ENCODE data around the gene FBXW7. TPM values are rescaled to one million over a fixed set of nuclear protein-coding genes. Genes with fewer than 3 reads are reported as not detected.

Gene FBXW7
- total RNA-seq, 4 donors from 2014 or later: 63.1 to 97.6 (median 70.7) TPM

DNA sequence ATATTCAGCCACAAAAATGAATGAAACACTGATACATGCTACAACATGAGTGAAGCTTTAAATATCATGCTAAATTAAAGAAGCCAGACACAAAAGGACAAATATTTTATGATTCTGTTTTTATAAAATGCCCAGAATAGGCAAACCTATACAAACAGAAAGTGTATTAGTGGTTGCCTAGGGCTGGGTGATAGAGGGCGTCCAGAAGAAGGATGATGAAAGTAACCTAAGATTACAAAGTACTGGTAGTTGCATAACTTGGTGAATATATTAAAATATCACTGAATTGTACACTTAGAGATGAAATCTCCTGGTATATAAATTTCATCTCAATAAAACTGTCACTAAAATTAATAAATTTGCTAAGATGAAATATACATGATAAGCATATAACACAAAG lies 67.5 kb downstream of the FBXW7 start:
- WGBS: 85% methylated on average over 1 of the region's 1 CpG

DNA sequence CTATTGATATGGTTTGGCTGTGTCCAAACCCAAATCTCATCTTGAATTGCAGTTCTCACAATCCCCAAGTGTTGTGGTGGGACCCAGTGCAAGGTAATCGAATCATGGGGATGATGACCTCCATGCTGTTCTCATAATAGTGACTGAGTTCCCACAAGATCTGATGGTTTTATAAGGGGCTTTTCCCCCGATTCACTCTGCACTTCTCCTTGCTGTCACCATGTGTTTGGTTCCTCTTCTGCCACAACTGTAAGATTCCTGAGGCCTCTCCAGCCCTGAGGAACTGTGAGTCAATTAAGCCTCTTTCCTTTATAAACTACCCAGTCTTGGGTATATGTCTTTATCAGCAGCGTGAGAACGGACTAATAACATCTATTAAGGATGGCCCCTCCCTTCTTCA lies 68.8 kb downstream of the FBXW7 start:
- DNase-seq (ENCODE audit: extremely low spot score): no peak
- TF ChIP-seq EP300 (IDR thresholded peaks at IDR 0.05): no peak
- TF ChIP-seq, protein P1, sequence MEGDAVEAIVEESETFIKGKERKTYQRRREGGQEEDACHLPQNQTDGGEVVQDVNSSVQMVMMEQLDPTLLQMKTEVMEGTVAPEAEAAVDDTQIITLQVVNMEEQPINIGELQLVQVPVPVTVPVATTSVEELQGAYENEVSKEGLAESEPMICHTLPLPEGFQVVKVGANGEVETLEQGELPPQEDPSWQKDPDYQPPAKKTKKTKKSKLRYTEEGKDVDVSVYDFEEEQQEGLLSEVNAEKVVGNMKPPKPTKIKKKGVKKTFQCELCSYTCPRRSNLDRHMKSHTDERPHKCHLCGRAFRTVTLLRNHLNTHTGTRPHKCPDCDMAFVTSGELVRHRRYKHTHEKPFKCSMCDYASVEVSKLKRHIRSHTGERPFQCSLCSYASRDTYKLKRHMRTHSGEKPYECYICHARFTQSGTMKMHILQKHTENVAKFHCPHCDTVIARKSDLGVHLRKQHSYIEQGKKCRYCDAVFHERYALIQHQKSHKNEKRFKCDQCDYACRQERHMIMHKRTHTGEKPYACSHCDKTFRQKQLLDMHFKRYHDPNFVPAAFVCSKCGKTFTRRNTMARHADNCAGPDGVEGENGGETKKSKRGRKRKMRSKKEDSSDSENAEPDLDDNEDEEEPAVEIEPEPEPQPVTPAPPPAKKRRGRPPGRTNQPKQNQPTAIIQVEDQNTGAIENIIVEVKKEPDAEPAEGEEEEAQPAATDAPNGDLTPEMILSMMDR (IDR thresholded peaks at IDR 0.05): no peak
- no peak for TF ChIP-seq POLR2AphosphoS5 (IDR thresholded peaks at IDR 0.05)
- TF ChIP-seq POLR2A (IDR thresholded peaks at IDR 0.05; ENCODE audit: low read depth): no peak
- Histone ChIP-seq H3K4me3 (no peak overlapping the region), H3K27ac (replicated peaks in 1 of 4) (no peak overlapping the region), H3K9me3 (no peaks in the 10 kb centered on the region), H3K4me1 (peaks cover 0 to 15% (median 5%) of the 10 kb centered on the region in 4 donors), H3K27me3 (no peaks in the 10 kb centered on the region), H3K36me3 (no peaks in the 10 kb centered on the region)
- intact Hi-C loops (cut with DNase I): no loop called here
- 64% methylated on average over 4 of the region's 4 CpGs for WGBS

More for the DNA sequence above, 67.5 kb downstream of the FBXW7 start:
- Histone ChIP-seq H3K36me3 (no peaks in the 10 kb centered on the region), H3K27ac (replicated peaks in 1 of 4) (no peak overlapping the region), H3K27me3 (no peaks in the 10 kb centered on the region), H3K9me3 (no peaks in the 10 kb centered on the region), H3K4me3 (no peak overlapping the region), H3K4me1 (peaks cover 0 to 15% (median 3%) of the 10 kb centered on the region in 4 donors)
- intact Hi-C loops (cut with DNase I): no loop called here
- no peak for DNase-seq (ENCODE audit: extremely low spot score)
- no peak for TF ChIP-seq EP300 (IDR thresholded peaks at IDR 0.05)
- no peak for TF ChIP-seq POLR2A (IDR thresholded peaks at IDR 0.05; ENCODE audit: low read depth)
- TF ChIP-seq, protein P1 (IDR thresholded peaks at IDR 0.05): no peak
- no peak for TF ChIP-seq POLR2AphosphoS5 (IDR thresholded peaks at IDR 0.05)

DNA sequence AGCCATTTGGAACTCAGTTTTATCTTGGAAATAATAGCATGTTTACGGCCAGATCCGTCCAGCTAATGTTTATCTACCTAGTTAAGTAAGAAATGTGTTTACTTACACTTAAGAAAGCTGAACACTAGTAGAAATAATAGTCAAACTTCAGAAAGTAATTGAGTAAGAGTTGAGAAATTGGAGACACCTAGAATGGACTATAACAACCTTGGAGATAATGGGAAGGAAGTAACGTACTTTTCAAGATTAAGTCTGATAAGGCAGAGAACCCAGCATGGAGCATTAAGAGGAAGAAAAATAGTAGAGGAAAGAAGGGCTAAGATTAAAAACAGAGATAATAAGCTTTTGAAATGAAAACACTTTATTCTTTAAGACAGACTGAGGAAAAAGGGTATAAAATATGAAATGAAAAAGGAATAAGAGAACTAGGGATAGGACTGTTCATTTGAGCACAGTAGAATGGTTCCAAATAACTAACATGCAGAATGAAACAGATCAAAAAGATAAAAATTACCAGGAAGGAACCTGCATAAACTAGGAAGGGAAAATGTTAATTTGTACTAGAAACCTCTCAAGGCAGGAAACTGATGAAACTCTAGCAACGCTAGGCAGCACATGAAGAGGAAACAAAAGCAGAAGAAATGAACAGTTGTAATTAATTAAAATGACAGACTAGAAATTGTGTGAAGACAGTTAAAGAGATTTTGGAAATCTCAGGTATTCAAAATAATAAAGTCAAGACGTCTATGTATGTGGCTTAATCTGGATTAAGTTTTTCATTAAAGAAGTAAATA lies 71.7 kb downstream of the FBXW7 start:
- intact Hi-C loops (cut with DNase I): no loop called here
- no peak for DNase-seq (ENCODE audit: extremely low spot score)
- Histone ChIP-seq H3K36me3 (no peaks in the 10 kb centered on the region), H3K4me1 (peaks cover 0 to 16% (median 7%) of the 10 kb centered on the region in 4 donors), H3K4me3 (no peak overlapping the region), H3K27ac (replicated peaks in 1 of 4) (no peak overlapping the region), H3K27me3 (no peaks in the 10 kb centered on the region), H3K9me3 (no peaks in the 10 kb centered on the region)
- WGBS: 75% methylated on average over 5 of the region's 5 CpGs
- TF ChIP-seq POLR2A (IDR thresholded peaks at IDR 0.05; ENCODE audit: low read depth): no peak
- TF ChIP-seq POLR2AphosphoS5 (IDR thresholded peaks at IDR 0.05): no peak
- TF ChIP-seq EP300 (IDR thresholded peaks at IDR 0.05): no peak
- TF ChIP-seq, protein P1 (IDR thresholded peaks at IDR 0.05): no peak

DNA sequence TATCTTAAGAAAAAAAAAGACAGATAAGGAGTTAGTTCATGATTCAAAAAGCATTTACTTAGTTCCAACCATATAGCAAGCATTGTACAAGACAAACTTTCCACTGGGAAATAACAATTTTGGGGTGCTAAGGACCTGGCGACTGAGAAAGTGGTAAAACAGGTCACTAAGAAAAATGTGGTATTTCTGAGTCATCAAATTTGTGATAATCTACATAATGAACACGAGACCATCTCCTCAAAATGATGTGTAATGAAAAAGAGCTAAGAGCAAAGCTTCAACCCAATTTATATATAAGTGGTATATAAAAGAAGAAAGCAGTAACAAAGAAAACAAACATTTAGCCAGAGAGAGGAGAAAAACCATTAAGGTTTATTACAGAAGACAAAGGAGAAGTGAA lies 72.3 kb downstream of the FBXW7 start:
- TF ChIP-seq POLR2AphosphoS5 (IDR thresholded peaks at IDR 0.05) (no peak), EP300 (IDR thresholded peaks at IDR 0.05) (no peak), POLR2A (IDR thresholded peaks at IDR 0.05; ENCODE audit: low read depth) (no peak)
- TF ChIP-seq, protein P1 (IDR thresholded peaks at IDR 0.05): no peak
- DNase-seq (ENCODE audit: extremely low spot score): no peak
- intact Hi-C loops (cut with DNase I): no loop called here
- 96% methylated on average over 2 of the region's 2 CpGs for WGBS
- peaks cover 0 to 21% (median 8%) of the 10 kb centered on the region in 4 donors for H3K4me1 ChIP-seq
- no peaks in the 10 kb centered on the region for H3K36me3 ChIP-seq
- H3K9me3 ChIP-seq: no peaks in the 10 kb centered on the region
- no peak overlapping the region for H3K27ac ChIP-seq (replicated peaks in 1 of 4)
- H3K27me3 ChIP-seq: no peaks in the 10 kb centered on the region
- no peak overlapping the region for H3K4me3 ChIP-seq
